H1 (cell line): Measurements from ENCODE around the gene ITGB5. TPM values are rescaled to one million over a fixed set of nuclear protein-coding genes. Genes with fewer than 3 reads are reported as not detected.

Experiments
- CTCF ChIA-PET: fragments of 300-600 bp; sonication (Branson Sonifier 250); formaldehyde crosslinking; loops from one replicate; lab custom pipeline; 2021; ENCODE audit not compliant: partially characterized antibody; lab: Charles Lee
- POLR2A ChIA-PET: fragments of 300-600 bp; sonication (Branson Sonifier 250); formaldehyde crosslinking; loops from one replicate; lab custom pipeline; 2021; ENCODE audit warnings: inconsistent platforms; ENCODE audit not compliant: partially characterized antibody; lab: Charles Lee
- DNase-seq, 2 experiments: peaks; one replicate each; pipeline versions ENCODE4 v3.0.0 to v3.0.0-alpha.2; 2010 to 2022; ENCODE audit warnings: low spot score in 2 of 2, low read depth in 1 of 2, mixed read lengths in 1 of 2
- FAIRE-seq: peaks from 2 replicates; lab custom pipeline; 2011; peaks lifted over from hg19 to GRCh38; lab: Jason Lieb, UNC
- H2AFZ ChIP-seq: 2 replicates; pipeline ENCODE4 v1.8.1; 2012; ENCODE audit warnings: low read length, inconsistent platforms
- H2AK5ac ChIP-seq: 2 replicates; pipeline ENCODE4 v1.6.1; 2013; ENCODE audit warnings: low read depth, low read length
- H2BK120ac ChIP-seq: replicated peaks from 2 replicates; pipeline ENCODE3; 2013; ENCODE audit warnings: low read depth, low read length, inconsistent platforms
- H2BK12ac ChIP-seq: 2 replicates; pipeline ENCODE4 v1.6.1; 2013; ENCODE audit warnings: low read depth, low read length
- H2BK15ac ChIP-seq: 2 replicates; pipeline ENCODE4 v1.6.1; 2013; ENCODE audit warnings: low read length
- H2BK20ac ChIP-seq: 2 replicates; pipeline ENCODE4 v1.6.1; 2013; ENCODE audit warnings: low read length
- H2BK5ac ChIP-seq: 2 replicates; pipeline ENCODE4 v1.6.1; 2013; ENCODE audit warnings: low read depth, low read length
- H3K14ac ChIP-seq: 2 replicates; pipeline ENCODE4 v1.6.1; 2013; ENCODE audit warnings: inconsistent platforms; ENCODE audit not compliant: insufficient read length
- H3K18ac ChIP-seq: 2 replicates; pipeline ENCODE4 v1.6.1; 2013; ENCODE audit warnings: low read length; ENCODE audit errors: extremely low read depth
- H3K23ac ChIP-seq: 2 replicates; pipeline ENCODE4 v1.6.1; 2013; ENCODE audit warnings: inconsistent platforms; ENCODE audit not compliant: insufficient read length
- H3K23me2 ChIP-seq: 2 replicates; pipeline ENCODE4 v1.6.1; 2013; ENCODE audit warnings: low read depth, low read length
- H3K27ac ChIP-seq: 2 replicates; pipeline ENCODE4 v1.6.1; 2011; ENCODE audit warnings: low read depth, low read length, inconsistent platforms
- H3K27me3 ChIP-seq, 4 experiments: replicated peaks in 1 of 4; 1 replicate in 1 of 4; 2 replicates in 3 of 4; pipeline versions ENCODE4 v1.6.1 to v1.8.1; 2011 to 2013; ENCODE audit warnings: low read length in 3 of 4, mild to moderate bottlenecking in 3 of 4, inconsistent platforms in 2 of 4, mixed read lengths in 2 of 4, moderate library complexity in 1 of 4; ENCODE audit not compliant: control insufficient read depth in 3 of 4, insufficient read depth in 3 of 4; ENCODE audit errors: extremely low read depth in 1 of 4
- H3K36me3 ChIP-seq, 4 experiments: 2 replicates each; pipeline versions ENCODE4 v1.6.1 to v1.8.1; 2011 to 2013; ENCODE audit warnings: mild to moderate bottlenecking in 4 of 4, low read length in 3 of 4, moderate library complexity in 2 of 4, control low read depth in 1 of 4, inconsistent platforms in 1 of 4; ENCODE audit not compliant: insufficient read depth in 4 of 4, control insufficient read depth in 2 of 4
- H3K4ac ChIP-seq: replicated peaks from 2 replicates; pipeline ENCODE3; 2013; ENCODE audit warnings: low read length, low read depth, mixed read lengths, inconsistent platforms; ENCODE audit not compliant: insufficient read length
- H3K4me1 ChIP-seq, 4 experiments: replicated peaks in 1 of 4; 1 replicate in 1 of 4; 2 replicates in 3 of 4; pipeline versions ENCODE4 v1.6.1 to v1.8.1; 2011 to 2013; ENCODE audit warnings: low read length in 3 of 4, inconsistent platforms in 2 of 4, mixed read lengths in 1 of 4; ENCODE audit not compliant: insufficient read depth in 4 of 4, control insufficient read depth in 3 of 4
- H3K4me2 ChIP-seq, 2 experiments: 2 replicates each; pipeline versions ENCODE4 v1.6.1 to v1.8.1; 2011 to 2013; ENCODE audit warnings: low read depth in 2 of 2, low read length in 2 of 2, control low read depth in 1 of 2, inconsistent platforms in 1 of 2, mild to moderate bottlenecking in 1 of 2; ENCODE audit not compliant: insufficient read depth in 1 of 2
- H3K4me3 ChIP-seq, 4 experiments: fragments of 200-600, 300-600 bp in 1 of 4; sonication (generic), shearing (Covaris generic), sonication (Bioruptor Twin) in 1 of 4; 2 replicates each; pipeline versions ENCODE4 v1.5.1 to v1.8.1; 2011 to 2016; ENCODE audit warnings: low read length in 4 of 4, low read depth in 3 of 4, control low read depth in 2 of 4, inconsistent platforms in 2 of 4, mild to moderate bottlenecking in 2 of 4, mixed read lengths in 1 of 4, moderate library complexity in 1 of 4; ENCODE audit not compliant: insufficient read depth in 2 of 4; ENCODE audit errors: extremely low read depth in 1 of 4
- H3K56ac ChIP-seq: replicated peaks from 2 replicates; pipeline ENCODE3; 2013; ENCODE audit warnings: low read depth, mild to moderate bottlenecking, mixed read lengths, low read length, inconsistent platforms; ENCODE audit not compliant: insufficient read length
- H3K79me1 ChIP-seq: 2 replicates; pipeline ENCODE4 v1.6.1; 2013; ENCODE audit warnings: low read depth, low read length, control low read depth
- H3K79me2 ChIP-seq, 2 experiments: 2 replicates each; pipeline versions ENCODE4 v1.6.1 to v1.8.1; 2012 to 2013; ENCODE audit warnings: low read length in 2 of 2, mild to moderate bottlenecking in 2 of 2, inconsistent platforms in 1 of 2; ENCODE audit not compliant: insufficient read depth in 2 of 2, control insufficient read depth in 1 of 2
- H3K9ac ChIP-seq, 4 experiments: replicated peaks in 1 of 4; 1 replicate in 1 of 4; 2 replicates in 3 of 4; pipeline versions ENCODE4 v1.6.1 to v1.8.1; 2011 to 2013; ENCODE audit warnings: low read depth in 3 of 4, low read length in 3 of 4, control low read depth in 2 of 4, mild to moderate bottlenecking in 2 of 4, moderate library complexity in 2 of 4, inconsistent platforms in 1 of 4; ENCODE audit errors: extremely low read depth in 1 of 4
- H3K9me3 ChIP-seq, 2 experiments: 2 replicates each; pipeline versions ENCODE4 v1.6.1 to v1.8.1; 2012 to 2013; ENCODE audit warnings: mild to moderate bottlenecking in 2 of 2, moderate library complexity in 2 of 2, control low read depth in 1 of 2, inconsistent platforms in 1 of 2, low read depth in 1 of 2, low read length in 1 of 2, mixed read lengths in 1 of 2; ENCODE audit not compliant: insufficient read depth in 2 of 2
- H4K20me1 ChIP-seq, 2 experiments: replicated peaks in 1 of 2; 2 replicates each; pipeline versions ENCODE3 to v1.8.1; 2011 to 2013; ENCODE audit warnings: inconsistent platforms in 2 of 2, low read length in 2 of 2, mild to moderate bottlenecking in 1 of 2; ENCODE audit not compliant: insufficient read depth in 2 of 2, control insufficient read depth in 1 of 2
- H4K5ac ChIP-seq: 2 replicates; pipeline ENCODE4 v1.6.1; 2013; ENCODE audit warnings: low read length, low read depth, mixed read lengths, inconsistent platforms; ENCODE audit not compliant: insufficient read length
- H4K8ac ChIP-seq: 2 replicates; pipeline ENCODE4 v1.8.0; 2013; ENCODE audit warnings: mild to moderate bottlenecking, moderate library complexity, low read length, inconsistent platforms; ENCODE audit not compliant: insufficient read depth; ENCODE audit errors: extremely low read depth
- H4K91ac ChIP-seq: replicated peaks from 2 replicates; pipeline ENCODE3; 2013; ENCODE audit warnings: low read length, mixed read lengths, inconsistent platforms; ENCODE audit not compliant: insufficient read length
- BRCA1 ChIP-seq: IDR thresholded peaks from 2 replicates; pipeline ENCODE4 v1.6.1; 2012; ENCODE audit warnings: low read depth, low read length, improper control_type of control experiment
- FOSL1 ChIP-seq: IDR thresholded peaks from 2 replicates; pipeline ENCODE4 v1.6.1; 2011; ENCODE audit warnings: mild to moderate bottlenecking, low read depth, low read length, moderate library complexity; ENCODE audit not compliant: insufficient read depth
- YY1 ChIP-seq: IDR thresholded peaks from 2 replicates; pipeline ENCODE4 v1.6.1; 2011; ENCODE audit warnings: low read depth, mild to moderate bottlenecking, low read length
- polyA plus RNA-seq, 7 experiments: library from polyadenylated mRNA; depleted of rRNA in 3 of 7; stranded (reverse) in 5 of 7; unstranded in 2 of 7; fragments of >200 nt in 5 of 7; fragments of 200-250 nt in 2 of 7; gene quantifications; 1 replicate in 5 of 7; 2 replicates in 1 of 7; 4 replicates in 1 of 7; pipeline versions ENCODE4 v1.2.1 to v1.2.3, GENCODE V29; 2011 to 2013; ENCODE audit warnings: missing spikeins in 2 of 7, mixed read lengths in 2 of 7
- total RNA-seq: library from RNA; stranded (reverse); fragmentation: NEBNext Ultra II Directional; extraction: Animal tissue kit (Norgen Biotek cat#: 25700); gene quantifications from 2 replicates; pipeline ENCODE4 v1.2.1, GENCODE V29; 2021

ITGB5 gene
- total and polyA plus RNA-seq, 2 of the 8 experiments (the other 6 are each of a cell fraction or from before 2014, with no cell fraction given) = 101 to 268 TPM

DNA sequence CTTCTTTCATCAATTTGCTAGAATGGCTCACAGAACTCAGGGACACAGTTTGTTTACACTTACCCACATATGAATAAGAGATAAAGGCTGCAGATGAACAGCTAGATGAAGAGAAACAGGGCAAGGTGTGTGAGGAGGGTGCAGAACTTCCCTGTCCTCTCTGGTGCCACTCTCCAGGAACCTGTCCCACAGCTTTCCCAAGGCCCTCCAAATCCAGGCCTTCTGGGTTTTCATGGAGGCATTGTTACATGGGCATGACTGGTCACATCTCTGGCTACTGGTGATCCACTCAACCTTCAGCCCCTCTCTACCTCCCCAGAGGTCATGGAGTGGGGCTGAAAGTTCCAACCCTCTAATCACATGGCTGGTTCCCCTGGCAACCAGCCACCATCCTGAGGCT lies 73.6 kb downstream of the ITGB5 start:
- no peak overlapping the region for H2BK20ac ChIP-seq
- no peak overlapping the region for H4K8ac ChIP-seq
- no peak for DNase-seq
- no peak overlapping the region for H4K5ac ChIP-seq
- H3K27me3 ChIP-seq = no peaks in the 10 kb centered on the region
- H3K9me3 ChIP-seq = no peaks in the 10 kb centered on the region
- no peak overlapping the region for H3K56ac ChIP-seq
- peaks cover 2 to 5% of the 10 kb centered on the region in 2 experiments for H4K20me1 ChIP-seq
- H2AK5ac ChIP-seq = no peak overlapping the region
- H4K91ac ChIP-seq = no peak overlapping the region
- TF ChIP-seq FOSL1 (no peak), YY1 (no peak), BRCA1 (no peak)
- no peak overlapping the region for H3K18ac ChIP-seq
- CTCF ChIA-PET = no interaction called here
- no peak overlapping the region for H2AFZ ChIP-seq
- H3K23me2 ChIP-seq = no peaks in the 10 kb centered on the region
- H3K79me1 ChIP-seq = peaks cover 4% of the 10 kb centered on the region; the same call in 1 of the 2 replicates
- no peaks in the 10 kb centered on the region; a peak in 1 of 7 replicates for H3K4me1 ChIP-seq
- no peak overlapping the region for H3K9ac ChIP-seq
- H3K27ac ChIP-seq = no peak overlapping the region
- H3K23ac ChIP-seq = no peak overlapping the region
- no peak overlapping the region for H2BK15ac ChIP-seq
- no peak overlapping the region for H3K4ac ChIP-seq
- H2BK120ac ChIP-seq = no peak overlapping the region
- H3K14ac ChIP-seq = no peak overlapping the region
- H2BK12ac ChIP-seq = no peak overlapping the region
- FAIRE-seq = no peak
- peaks cover 4 to 8% (median 5%) of the 10 kb centered on the region in 4 experiments; a peak in 6 of 8 replicates for H3K36me3 ChIP-seq
- no peak overlapping the region for H3K4me2 ChIP-seq
- POLR2A ChIA-PET = interaction anchor here (1.2 kb wide), 1 partner anchor 8 kb away, joined by 5 read pairs; no protein-coding TSS in a partner anchor
- no peak overlapping the region for H3K4me3 ChIP-seq
- no peak overlapping the region for H2BK5ac ChIP-seq
- no peaks in the 10 kb centered on the region for H3K79me2 ChIP-seq
